IMR-90 (cell line): ENCODE measurements around the gene SAPCD1. TPM values are rescaled to one million over a fixed set of nuclear protein-coding genes. Genes with fewer than 3 reads are reported as not detected.

Source experiments
- ATAC-seq: fragments of 200-7000 bp; cut with Tn5 transposase; 2 replicates; pipeline ENCODE4 v1.9.1; 2020; ENCODE audit warnings: low read depth, mild to moderate bottlenecking, moderate library complexity
- BruUV-seq: library from RNA; stranded (reverse); fragments of 400-500 nt; replicated peaks from 2 replicates; lab custom pipeline; 2021; lab: Mats Ljungman, UMichigan
- CTCF ChIA-PET: fragments of 300-600 bp; formaldehyde crosslinking; extraction: SDS; loops from one replicate; lab custom pipeline; 2021; ENCODE audit warnings: antibody characterized with exemption; lab: Yijun Ruan, JAX
- POLR2A ChIA-PET: fragments of 300-600 bp; sonication (Branson Sonifier 250); formaldehyde crosslinking; loops from one replicate; lab custom pipeline; 2022; ENCODE audit warnings: antibody characterized with exemption; ENCODE audit not compliant: unreplicated experiment; lab: Charles Lee
- DNase-seq: peaks from one replicate; pipeline ENCODE4 v3.0.0; 2013
- H2AFZ ChIP-seq: replicated peaks from 2 replicates; pipeline ENCODE3; 2013; ENCODE audit warnings: low read length, mild to moderate bottlenecking; ENCODE audit not compliant: poor library complexity
- H2AK5ac ChIP-seq: 2 replicates; pipeline ENCODE4 v1.6.1; 2013; ENCODE audit warnings: low read depth, low read length, inconsistent platforms
- H2AK9ac ChIP-seq: replicated peaks from 2 replicates; pipeline ENCODE3; 2013; ENCODE audit warnings: mild to moderate bottlenecking, low read depth, low read length, moderate library complexity; ENCODE audit not compliant: poor library complexity
- H2BK120ac ChIP-seq: 2 replicates; pipeline ENCODE4 v1.6.1; 2013; ENCODE audit warnings: low read depth, low read length, inconsistent platforms
- H2BK15ac ChIP-seq: 3 replicates; pipeline ENCODE4 v1.6.1; 2013; ENCODE audit warnings: low read depth, low read length, inconsistent platforms
- H2BK20ac ChIP-seq: 2 replicates; pipeline ENCODE4 v1.6.1; 2013; ENCODE audit warnings: low read depth, mild to moderate bottlenecking, inconsistent platforms, low read length, moderate library complexity
- H2BK5ac ChIP-seq: 2 replicates; pipeline ENCODE4 v1.6.1; 2013; ENCODE audit warnings: mild to moderate bottlenecking, low read depth, low read length, inconsistent platforms; ENCODE audit not compliant: poor library complexity, severe bottlenecking
- H3K14ac ChIP-seq: replicated peaks from 2 replicates; pipeline ENCODE4 v1.6.1; 2013; ENCODE audit warnings: low read depth, low read length, inconsistent platforms
- H3K18ac ChIP-seq: 2 replicates; pipeline ENCODE4 v1.6.1; 2013; ENCODE audit warnings: low read depth, low read length, control low read depth
- H3K23ac ChIP-seq: 2 replicates; pipeline ENCODE4 v1.6.1; 2013; ENCODE audit warnings: low read depth, low read length, inconsistent platforms
- H3K27ac ChIP-seq: 2 replicates; pipeline ENCODE4 v1.5.1; 2013; ENCODE audit warnings: mild to moderate bottlenecking, control low read depth, low read length; ENCODE audit not compliant: insufficient read depth
- H3K27me3 ChIP-seq: 2 replicates; pipeline ENCODE4 v1.6.1; 2013; ENCODE audit warnings: low read length; ENCODE audit not compliant: control insufficient read depth, insufficient read depth
- H3K36me3 ChIP-seq: 2 replicates; pipeline ENCODE4 v1.6.1; 2013; ENCODE audit warnings: low read length, mixed read lengths; ENCODE audit not compliant: control insufficient read depth, insufficient read depth
- H3K4ac ChIP-seq: 2 replicates; pipeline ENCODE4 v1.6.1; 2013; ENCODE audit warnings: low read depth, low read length, inconsistent platforms
- H3K4me1 ChIP-seq: 2 replicates; pipeline ENCODE4 v1.6.1; 2013; ENCODE audit warnings: low read length, mixed read lengths; ENCODE audit not compliant: control insufficient read depth, insufficient read depth
- H3K4me2 ChIP-seq: 2 replicates; pipeline ENCODE4 v1.6.1; 2013; ENCODE audit warnings: low read depth, mild to moderate bottlenecking, control low read depth, low read length, moderate library complexity
- H3K4me3 ChIP-seq: 2 replicates; pipeline ENCODE4 v1.5.1; 2013; ENCODE audit warnings: low read depth, mild to moderate bottlenecking, control low read depth, low read length, moderate library complexity; ENCODE audit not compliant: insufficient read depth
- H3K56ac ChIP-seq: 2 replicates; pipeline ENCODE4 v1.6.1; 2013; ENCODE audit warnings: low read length, inconsistent platforms; ENCODE audit not compliant: insufficient read depth; ENCODE audit errors: extremely low read depth
- H3K79me1 ChIP-seq, 2 experiments: 2 replicates each; pipeline ENCODE4 v1.6.1; 2013; ENCODE audit warnings: low read length in 2 of 2, inconsistent platforms in 1 of 2, low read depth in 1 of 2
- H3K9ac ChIP-seq: 2 replicates; pipeline ENCODE4 v1.6.1; 2013; ENCODE audit warnings: low read depth, low read length, control low read depth
- H3K9me1 ChIP-seq: 2 replicates; pipeline ENCODE4 v1.6.1; 2013; ENCODE audit warnings: low read length, inconsistent platforms; ENCODE audit not compliant: insufficient read depth
- H3K9me3 ChIP-seq: 2 replicates; pipeline ENCODE4 v1.6.1; 2013; ENCODE audit warnings: low read length; ENCODE audit not compliant: control insufficient read depth, insufficient read depth
- H4K20me1 ChIP-seq: 2 replicates; pipeline ENCODE4 v1.6.1; 2013; ENCODE audit warnings: low read length, inconsistent platforms; ENCODE audit not compliant: insufficient read depth
- H4K5ac ChIP-seq: 2 replicates; pipeline ENCODE4 v1.6.1; 2013; ENCODE audit warnings: mild to moderate bottlenecking, low read depth, low read length, control low read depth
- H4K8ac ChIP-seq, 2 experiments: 2 replicates each; pipeline ENCODE4 v1.6.1; 2013; ENCODE audit warnings: low read depth in 2 of 2, low read length in 2 of 2, control low read depth in 1 of 2, inconsistent platforms in 1 of 2
- H4K91ac ChIP-seq: 2 replicates; pipeline ENCODE4 v1.6.1; 2013; ENCODE audit warnings: low read depth, low read length, inconsistent platforms; ENCODE audit not compliant: insufficient read depth
- CEBPB ChIP-seq: IDR thresholded peaks from 2 replicates; pipeline ENCODE4 v1.6.1; 2012; ENCODE audit warnings: low read depth, low read length, improper control_type of control experiment
- CHD1 ChIP-seq: IDR thresholded peaks from 2 replicates; pipeline ENCODE4 v1.6.1; 2012; ENCODE audit warnings: low read depth, low read length, improper control_type of control experiment
- FOS ChIP-seq: fragments of 150-350 bp; IDR thresholded peaks from 2 replicates; pipeline ENCODE4 v1.6.1; 2016; ENCODE audit warnings: low read depth, low read length
- MAFK ChIP-seq: IDR thresholded peaks from 2 replicates; pipeline ENCODE4 v1.6.1; 2012; ENCODE audit warnings: low read depth, low read length, improper control_type of control experiment
- MXI1 ChIP-seq: IDR thresholded peaks from 2 replicates; pipeline ENCODE4 v1.6.1; 2012; ENCODE audit warnings: low read depth, mild to moderate bottlenecking, low read length, moderate library complexity, borderline replicate concordance
- NFE2L2 ChIP-seq: fragments of 150-350 bp; IDR thresholded peaks from 2 replicates; pipeline ENCODE4 v1.6.1; 2016; ENCODE audit warnings: low read depth, mild to moderate bottlenecking, low read length
- POLR2A ChIP-seq: IDR thresholded peaks from 2 replicates; pipeline ENCODE4 v1.6.1; 2012; ENCODE audit warnings: mild to moderate bottlenecking, low read depth, low read length
- RAD21 ChIP-seq: IDR thresholded peaks from 2 replicates; pipeline ENCODE4 v1.6.1; 2012; ENCODE audit warnings: low read length, improper control_type of control experiment
- RCOR1 ChIP-seq: IDR thresholded peaks from 2 replicates; pipeline ENCODE4 v1.6.1; 2012; ENCODE audit warnings: mild to moderate bottlenecking, low read length, improper control_type of control experiment; ENCODE audit not compliant: insufficient replicate concordance
- RFX5 ChIP-seq: IDR thresholded peaks from 2 replicates; pipeline ENCODE4 v1.8.0; 2012; ENCODE audit warnings: low read depth, mild to moderate bottlenecking, low read length, moderate library complexity
- SMC3 ChIP-seq: fragments of 150-350 bp; IDR thresholded peaks from 2 replicates; pipeline ENCODE4 v1.6.1; 2016; ENCODE audit warnings: low read depth, mild to moderate bottlenecking, antibody characterized with exemption, low read length, moderate library complexity
- WGBS, 2 experiments: methylation state at CpG; one replicate each; pipeline versions ENCODE4 v1.1.5 to v1.1.7; 2013; ENCODE audit warnings: missing lambda C conversion rate in 2 of 2; ENCODE audit not compliant: insufficient read length in 1 of 2; ENCODE audit errors: extremely low coverage in 2 of 2; 5-methylcytosine and 5-hydroxymethylcytosine counted together
- dilution Hi-C: fragments of 300-500 bp; cut with HindIII; formaldehyde crosslinking; loops from one replicate; pipeline ENCODE4 v1.14.3; 2018; ENCODE audit warnings: low sequenced_read_pairs; ENCODE audit not compliant: unreplicated experiment
- in situ Hi-C: fragments of 300-500 bp; cut with MboI; formaldehyde crosslinking; loops from 3 replicates; pipeline ENCODE4 v1.14.3; 2019; ENCODE audit warnings: low sequenced_read_pairs, inconsistent platforms, mixed read lengths
- intact Hi-C: fragments of 100-400 bp; cut with micrococcal nuclease; formaldehyde crosslinking; loops from 2 replicates; pipeline ENCODE4 v1.10.0; 2022
- polyA plus RNA-seq, 3 experiments: library from polyadenylated mRNA; depleted of rRNA; stranded (reverse); fragments of >200 nt; gene quantifications; 2 replicates each; pipeline ENCODE4 v1.2.3, GENCODE V29; 2012; ENCODE audit warnings: low replicate concordance in 1 of 3
- total RNA-seq: library from RNA; depleted of rRNA; stranded (reverse); fragments of >200 nt; gene quantifications from 2 replicates; pipeline ENCODE4 v1.2.3, GENCODE V29; 2012
- TF ChIP-seq, protein P1 (sequence below): conservative IDR thresholded peaks from 2 replicates; pipeline ENCODE4 v1.5.1; 2012; ENCODE audit warnings: mild to moderate bottlenecking, low read depth, low read length, improper control_type of control experiment
- TF ChIP-seq, protein P2 (sequence below): fragments of 150-350 bp; IDR thresholded peaks from 2 replicates; pipeline ENCODE4 v1.6.1; 2016; ENCODE audit warnings: low read depth, mild to moderate bottlenecking, low read length, moderate library complexity, borderline replicate concordance
- TF ChIP-seq, protein P3 (sequence below): fragments of 150-350 bp; IDR thresholded peaks from 2 replicates; pipeline ENCODE4 v1.6.1; 2017; ENCODE audit warnings: mild to moderate bottlenecking, antibody characterized with exemption, low read length, low read depth

SAPCD1 gene
- total and polyA plus RNA-seq, 2 of the 4 experiments (the other 2 are of a cell fraction) = 2.3 TPM; not detected in 1

DNA sequence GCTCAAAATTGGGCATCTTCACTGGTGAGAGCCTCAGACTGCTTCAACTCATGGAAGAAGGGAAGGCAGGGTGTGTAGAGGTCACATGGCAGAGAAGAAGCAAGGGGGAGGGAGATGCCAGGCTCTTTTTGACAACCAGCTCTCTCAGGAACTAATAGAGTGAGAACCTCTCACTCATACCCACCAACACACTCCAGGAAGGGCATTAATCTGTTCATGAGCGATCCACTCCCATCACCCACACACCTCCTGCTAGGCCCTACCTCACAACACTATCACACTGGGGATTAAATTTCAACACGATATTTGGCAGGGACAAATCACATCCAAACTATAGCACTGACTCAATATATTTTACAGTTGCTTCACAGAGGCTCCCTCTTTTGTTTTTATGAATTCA lies 20.6 kb upstream of the SAPCD1 start (continued):
- TF ChIP-seq FOS (no peak), MXI1 (no peak), CHD1 (no peak), POLR2A (no peak)

DNA sequence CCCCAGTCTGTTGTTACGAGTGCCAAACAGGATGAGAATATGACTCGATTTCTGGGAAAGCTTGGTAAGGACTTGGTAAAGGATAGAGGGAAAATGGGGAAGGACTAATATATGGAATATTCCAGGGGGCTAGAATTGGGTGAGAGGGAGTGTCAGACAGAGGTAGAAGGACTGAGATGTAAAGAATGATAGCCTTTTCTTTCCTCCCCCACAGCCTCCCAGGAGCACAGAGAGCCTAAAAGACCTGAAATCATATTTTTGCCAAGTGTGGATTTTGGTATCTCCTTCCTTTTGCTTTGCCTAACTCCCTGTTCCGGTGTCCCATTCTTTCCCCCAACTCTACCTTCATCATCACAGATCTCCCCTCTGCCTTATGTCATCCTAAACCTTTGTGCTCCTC lies 19.6 kb upstream of the SAPCD1 start:
- Histone ChIP-seq H2BK20ac (no peak overlapping the region), H3K4me1 (peaks cover 5% of the 10 kb centered on the region), H3K9me3 (no peaks in the 10 kb centered on the region), H2AK9ac (no peak overlapping the region), H4K8ac (no peak overlapping the region), H2BK5ac (no peak overlapping the region), H3K4ac (no peak overlapping the region), H3K27me3 (no peaks in the 10 kb centered on the region), H3K14ac (no peak overlapping the region), H3K18ac (no peak overlapping the region), H3K56ac (no peak overlapping the region), H4K20me1 (no peaks in the 10 kb centered on the region), H3K79me1 (peaks cover 6 to 31% of the 10 kb centered on the region in 2 experiments; a peak in 3 of 4 replicates), H3K27ac (no peak overlapping the region), H2BK120ac (no peak overlapping the region), H3K4me2 (no peak overlapping the region), H3K36me3 (peaks cover 3% of the 10 kb centered on the region), H4K91ac (no peak overlapping the region), H2AFZ (no peak overlapping the region), H4K5ac (no peak overlapping the region), H3K4me3 (no peak overlapping the region), H2AK5ac (no peak overlapping the region), H3K9ac (no peak overlapping the region), H2BK15ac (no peak overlapping the region), H3K9me1 (peaks cover 7% of the 10 kb centered on the region), H3K23ac (no peak overlapping the region)
- BruUV-seq = no TSS peak
- TF ChIP-seq NFE2L2 (no peak), FOS (no peak), MXI1 (no peak), POLR2A (no peak), RFX5 (no peak), RAD21 (no peak), MAFK (no peak), RCOR1 (no peak), SMC3 (no peak), CHD1 (no peak), CEBPB (no peak)
- TF ChIP-seq, protein P1, sequence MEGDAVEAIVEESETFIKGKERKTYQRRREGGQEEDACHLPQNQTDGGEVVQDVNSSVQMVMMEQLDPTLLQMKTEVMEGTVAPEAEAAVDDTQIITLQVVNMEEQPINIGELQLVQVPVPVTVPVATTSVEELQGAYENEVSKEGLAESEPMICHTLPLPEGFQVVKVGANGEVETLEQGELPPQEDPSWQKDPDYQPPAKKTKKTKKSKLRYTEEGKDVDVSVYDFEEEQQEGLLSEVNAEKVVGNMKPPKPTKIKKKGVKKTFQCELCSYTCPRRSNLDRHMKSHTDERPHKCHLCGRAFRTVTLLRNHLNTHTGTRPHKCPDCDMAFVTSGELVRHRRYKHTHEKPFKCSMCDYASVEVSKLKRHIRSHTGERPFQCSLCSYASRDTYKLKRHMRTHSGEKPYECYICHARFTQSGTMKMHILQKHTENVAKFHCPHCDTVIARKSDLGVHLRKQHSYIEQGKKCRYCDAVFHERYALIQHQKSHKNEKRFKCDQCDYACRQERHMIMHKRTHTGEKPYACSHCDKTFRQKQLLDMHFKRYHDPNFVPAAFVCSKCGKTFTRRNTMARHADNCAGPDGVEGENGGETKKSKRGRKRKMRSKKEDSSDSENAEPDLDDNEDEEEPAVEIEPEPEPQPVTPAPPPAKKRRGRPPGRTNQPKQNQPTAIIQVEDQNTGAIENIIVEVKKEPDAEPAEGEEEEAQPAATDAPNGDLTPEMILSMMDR = no peak
- TF ChIP-seq, protein P2, sequence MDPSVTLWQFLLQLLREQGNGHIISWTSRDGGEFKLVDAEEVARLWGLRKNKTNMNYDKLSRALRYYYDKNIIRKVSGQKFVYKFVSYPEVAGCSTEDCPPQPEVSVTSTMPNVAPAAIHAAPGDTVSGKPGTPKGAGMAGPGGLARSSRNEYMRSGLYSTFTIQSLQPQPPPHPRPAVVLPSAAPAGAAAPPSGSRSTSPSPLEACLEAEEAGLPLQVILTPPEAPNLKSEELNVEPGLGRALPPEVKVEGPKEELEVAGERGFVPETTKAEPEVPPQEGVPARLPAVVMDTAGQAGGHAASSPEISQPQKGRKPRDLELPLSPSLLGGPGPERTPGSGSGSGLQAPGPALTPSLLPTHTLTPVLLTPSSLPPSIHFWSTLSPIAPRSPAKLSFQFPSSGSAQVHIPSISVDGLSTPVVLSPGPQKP = no peak
- TF ChIP-seq, protein P3, sequence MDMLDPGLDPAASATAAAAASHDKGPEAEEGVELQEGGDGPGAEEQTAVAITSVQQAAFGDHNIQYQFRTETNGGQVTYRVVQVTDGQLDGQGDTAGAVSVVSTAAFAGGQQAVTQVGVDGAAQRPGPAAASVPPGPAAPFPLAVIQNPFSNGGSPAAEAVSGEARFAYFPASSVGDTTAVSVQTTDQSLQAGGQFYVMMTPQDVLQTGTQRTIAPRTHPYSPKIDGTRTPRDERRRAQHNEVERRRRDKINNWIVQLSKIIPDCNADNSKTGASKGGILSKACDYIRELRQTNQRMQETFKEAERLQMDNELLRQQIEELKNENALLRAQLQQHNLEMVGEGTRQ = no peak
- ChIA-PET POLR2A (no interaction called here), CTCF (no interaction called here)
- in situ Hi-C loops = no loop called here
- ATAC-seq = no peak
- intact Hi-C loops = no loop called here
- whole genome bisulfite sequencing, 2 experiments = 100% methylated on average over 2 of the region's 3 CpGs; no CpG with 5 or more reads in 1 of the 2 experiments
- no peak for DNase-seq
- dilution Hi-C loops = no loop called here
